Liver (tissue), 9 donors: ENCODE data around the gene CTAGE4. TPM values are rescaled to one million over a fixed set of nuclear protein-coding genes. Genes with fewer than 3 reads are reported as not detected.
A peak's percentile ranks its signal among the peaks of the same experiment; 100 is the strongest.

Experiments
- DNase-seq: peaks from one replicate; pipeline ENCODE4 v3.0.0-alpha.2; 2017; ENCODE audit warnings: low spot score
- H3K27ac ChIP-seq, 2 donors: one replicate each; pipeline ENCODE4 v1.7.0; 2013; ENCODE audit warnings: inconsistent platforms in 2 of 2, low read length in 2 of 2, control low read depth in 1 of 2, low read depth in 1 of 2, mild to moderate bottlenecking in 1 of 2
- H3K27me3 ChIP-seq, 4 donors: one replicate each; pipeline versions ENCODE4 v1.6.1 to v1.7.0; 2013; ENCODE audit warnings: low read length in 3 of 4, inconsistent platforms in 1 of 4, mild to moderate bottlenecking in 1 of 4, moderate library complexity in 1 of 4; ENCODE audit not compliant: control insufficient read depth in 4 of 4, insufficient read depth in 4 of 4
- H3K36me3 ChIP-seq, 4 donors: one replicate each; pipeline versions ENCODE4 v1.6.1 to v1.7.0; 2013; ENCODE audit warnings: low read length in 3 of 4, mild to moderate bottlenecking in 3 of 4, low read depth in 1 of 4, moderate library complexity in 1 of 4; ENCODE audit not compliant: control insufficient read depth in 4 of 4, insufficient read depth in 3 of 4
- H3K4me1 ChIP-seq, 4 donors: one replicate each; pipeline versions ENCODE4 v1.6.1 to v1.7.0; 2013; ENCODE audit warnings: low read length in 3 of 4, mild to moderate bottlenecking in 3 of 4, moderate library complexity in 1 of 4; ENCODE audit not compliant: control insufficient read depth in 4 of 4, insufficient read depth in 4 of 4
- H3K4me3 ChIP-seq, 3 donors: one replicate each; pipeline versions ENCODE4 v1.6.1 to v1.7.0; 2013; ENCODE audit warnings: low read length in 3 of 3, control low read depth in 1 of 3, low read depth in 1 of 3, mild to moderate bottlenecking in 1 of 3
- H3K9ac ChIP-seq, 2 donors: one replicate each; pipeline ENCODE4 v1.7.0; 2013; ENCODE audit warnings: low read length in 2 of 2, mild to moderate bottlenecking in 2 of 2, moderate library complexity in 2 of 2, control low read depth in 1 of 2, low read depth in 1 of 2
- H3K9me3 ChIP-seq, 4 donors: one replicate each; pipeline versions ENCODE4 v1.6.1 to v1.7.0; 2013; ENCODE audit warnings: low read length in 3 of 4; ENCODE audit not compliant: control insufficient read depth in 4 of 4
- EGR1 ChIP-seq, 2 donors: IDR thresholded peaks; 2 replicates each; pipeline ENCODE4 v1.6.1; 2016 to 2018; ENCODE audit warnings: antibody characterized with exemption in 2 of 2, low read depth in 2 of 2
- FOXA2 ChIP-seq: IDR thresholded peaks from 2 replicates; pipeline ENCODE4 v1.6.1; 2016; ENCODE audit warnings: antibody characterized with exemption
- GABPA ChIP-seq, 2 donors: IDR thresholded peaks in 1 of 2; conservative IDR thresholded peaks in 1 of 2; 2 replicates each; pipeline ENCODE4 v1.6.1; 2016; ENCODE audit warnings: antibody characterized with exemption in 2 of 2, mild to moderate bottlenecking in 1 of 2, moderate library complexity in 1 of 2
- HNF4A ChIP-seq, 2 donors: conservative IDR thresholded peaks; 2 replicates each; pipeline ENCODE4 v1.6.1; 2016; ENCODE audit warnings: antibody characterized with exemption in 2 of 2, mild to moderate bottlenecking in 2 of 2
- HNF4G ChIP-seq: IDR thresholded peaks from 2 replicates; pipeline ENCODE4 v1.6.1; 2016; ENCODE audit warnings: antibody characterized with exemption
- JUND ChIP-seq, 2 donors: IDR thresholded peaks; 2 replicates each; pipeline ENCODE4 v1.6.1; 2016; ENCODE audit warnings: antibody characterized with exemption in 2 of 2
- NR2F2 ChIP-seq: IDR thresholded peaks from 2 replicates; pipeline ENCODE4 v1.6.1; 2016; ENCODE audit warnings: antibody characterized with exemption
- RAD21 ChIP-seq, 2 donors: IDR thresholded peaks; 2 replicates each; pipeline ENCODE4 v1.6.1; 2016; ENCODE audit warnings: antibody characterized with exemption in 2 of 2, mild to moderate bottlenecking in 2 of 2
- RXRA ChIP-seq, 2 donors: IDR thresholded peaks; 2 replicates each; pipeline ENCODE4 v1.6.1; 2017 to 2018; ENCODE audit warnings: antibody characterized with exemption in 2 of 2, mild to moderate bottlenecking in 1 of 2
- SP1 ChIP-seq: IDR thresholded peaks from 2 replicates; pipeline ENCODE4 v1.6.1; 2018; ENCODE audit warnings: antibody characterized with exemption, mild to moderate bottlenecking
- TAF1 ChIP-seq: conservative IDR thresholded peaks from 2 replicates; pipeline ENCODE4 v1.6.1; 2016; ENCODE audit warnings: antibody characterized with exemption, mild to moderate bottlenecking
- WGBS: extraction: QIAGEN DNeasy Blood & Tissue Kit; methylation state at CpG from one replicate; pipeline ENCODE4 v1.1.7; 2013; 5-methylcytosine and 5-hydroxymethylcytosine counted together
- polyA plus RNA-seq, 2 donors: library from polyadenylated mRNA; stranded (reverse) in 1 of 2; unstranded in 1 of 2; fragments of 200-250 nt in 1 of 2; fragments of >200 nt in 1 of 2; fragmentation: Nextera tagmentation in 1 of 2; extraction: Ambion mirVana in 1 of 2; gene quantifications; one replicate each; pipeline versions ENCODE4 v1.2.1 to v1.2.3, GENCODE V29; 2013 to 2015
- total RNA-seq, 2 donors: library from RNA; depleted of rRNA; stranded (reverse); fragments of >200 nt; gene quantifications; one replicate each; pipeline ENCODE4 v1.2.3, GENCODE V29; 2014
- TF ChIP-seq, protein P1 (sequence below): IDR thresholded peaks from 2 replicates; pipeline ENCODE4 v1.6.1; 2016; ENCODE audit warnings: antibody characterized with exemption
- TF ChIP-seq, protein P2 (sequence below): fragments of 150-350 bp; IDR thresholded peaks from 2 replicates; pipeline ENCODE4 v1.5.1; 2017; ENCODE audit warnings: improper control_type of control experiment, low read depth, low read length; ENCODE audit not compliant: missing input control
- TF ChIP-seq, protein P3 (sequence below): IDR thresholded peaks from 2 replicates; pipeline ENCODE4 v1.6.1; 2016; ENCODE audit warnings: antibody characterized with exemption, mild to moderate bottlenecking
- TF ChIP-seq, protein P4 (sequence below): IDR thresholded peaks from 2 replicates; pipeline ENCODE4 v1.6.1; 2016; ENCODE audit warnings: antibody characterized with exemption
- TF ChIP-seq, protein P5 (sequence below): IDR thresholded peaks from 2 replicates; pipeline ENCODE4 v1.6.1; 2016; ENCODE audit warnings: antibody characterized with exemption
- donor health status: healthy.
- donor health status: healthy.
- donor health status: healthy.
- donor health status: healthy.
- donor health status: healthy.

CTAGE4 gene
- total and polyA plus RNA-seq, 4 donors: 0.55 to 1.7 (median 1.4) TPM

DNA sequence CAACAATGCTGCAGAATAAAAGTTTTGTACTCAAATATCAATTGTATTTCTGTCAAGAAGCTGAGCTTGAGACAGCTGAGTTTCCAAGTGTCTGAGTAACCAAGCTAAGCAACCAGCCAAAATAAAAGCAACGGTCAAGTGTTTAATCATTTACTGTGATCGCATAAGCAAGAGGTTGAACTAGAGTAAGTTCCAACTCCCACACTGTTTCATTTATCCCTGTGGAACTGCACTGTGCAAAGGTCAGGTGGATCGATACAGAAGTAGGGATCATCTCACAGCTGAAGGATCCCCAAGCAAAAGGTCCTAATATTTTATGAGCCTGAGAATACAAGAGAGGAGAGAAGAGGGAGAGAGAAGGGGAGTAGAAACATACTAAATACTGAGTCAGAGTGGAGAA, 38.8 kb upstream of the CTAGE4 start (continued):
- TF ChIP-seq FOXA2 (no peak), SP1 (peak; percentile 64)

DNA sequence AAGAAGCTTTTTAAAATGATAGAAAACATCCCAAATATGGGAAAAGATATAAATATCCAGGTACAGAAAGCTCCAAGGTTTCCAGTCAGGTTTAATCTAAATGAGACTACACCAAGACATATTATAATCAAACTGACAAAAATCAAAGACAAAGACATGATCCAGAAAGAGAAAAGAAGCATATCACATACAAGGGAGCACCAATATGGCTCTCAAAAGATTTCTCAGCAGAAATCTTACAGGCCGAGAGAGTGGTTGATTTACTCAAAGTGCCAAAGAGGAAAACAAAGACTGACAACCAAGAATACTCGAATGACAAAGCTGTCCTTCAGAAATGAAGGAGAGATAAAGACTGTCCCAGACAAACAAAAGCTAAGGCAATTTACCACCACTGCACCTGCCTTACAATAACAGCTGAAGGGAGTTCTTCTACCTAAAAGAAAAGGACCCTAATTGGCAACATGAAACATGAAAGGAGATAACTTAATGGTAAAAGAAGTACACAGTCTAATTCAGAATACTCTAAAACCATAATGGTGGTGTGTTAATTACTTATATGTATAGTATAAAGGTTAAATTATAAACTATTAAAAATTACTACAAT, 34.9 kb upstream of the CTAGE4 start:
- Histone ChIP-seq H3K27me3 (no peaks in the 10 kb centered on the region), H3K4me3 (no peak overlapping the region), H3K4me1 (peaks cover 0 to 5% (median under 1%) of the 10 kb centered on the region in 4 donors), H3K9ac (no peak overlapping the region), H3K9me3 (peaks cover 2 to 30% (median 6%) of the 10 kb centered on the region in 4 donors), H3K36me3 (no peaks in the 10 kb centered on the region), H3K27ac (no peak overlapping the region)
- WGBS: 83% methylated on average over 2 of the region's 2 CpGs
- DNase-seq: no peak
- TF ChIP-seq, protein P1, sequence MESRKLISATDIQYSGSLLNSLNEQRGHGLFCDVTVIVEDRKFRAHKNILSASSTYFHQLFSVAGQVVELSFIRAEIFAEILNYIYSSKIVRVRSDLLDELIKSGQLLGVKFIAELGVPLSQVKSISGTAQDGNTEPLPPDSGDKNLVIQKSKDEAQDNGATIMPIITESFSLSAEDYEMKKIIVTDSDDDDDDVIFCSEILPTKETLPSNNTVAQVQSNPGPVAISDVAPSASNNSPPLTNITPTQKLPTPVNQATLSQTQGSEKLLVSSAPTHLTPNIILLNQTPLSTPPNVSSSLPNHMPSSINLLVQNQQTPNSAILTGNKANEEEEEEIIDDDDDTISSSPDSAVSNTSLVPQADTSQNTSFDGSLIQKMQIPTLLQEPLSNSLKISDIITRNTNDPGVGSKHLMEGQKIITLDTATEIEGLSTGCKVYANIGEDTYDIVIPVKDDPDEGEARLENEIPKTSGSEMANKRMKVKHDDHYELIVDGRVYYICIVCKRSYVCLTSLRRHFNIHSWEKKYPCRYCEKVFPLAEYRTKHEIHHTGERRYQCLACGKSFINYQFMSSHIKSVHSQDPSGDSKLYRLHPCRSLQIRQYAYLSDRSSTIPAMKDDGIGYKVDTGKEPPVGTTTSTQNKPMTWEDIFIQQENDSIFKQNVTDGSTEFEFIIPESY: no peak
- TF ChIP-seq EGR1 (IDR thresholded peaks at IDR 0.05; ENCODE audit: low read depth in 2 of 2) (no peak), TAF1 (no peak), SP1 (no peak), GABPA (IDR thresholded peaks at IDR 0.05 in 1 of 2, conservative IDR thresholded peaks at IDR 0.05 in 1 of 2) (no peak), HNF4A (conservative IDR thresholded peaks at IDR 0.05) (no peak), RXRA (IDR thresholded peaks at IDR 0.05) (no peak)
- TF ChIP-seq, protein P2, sequence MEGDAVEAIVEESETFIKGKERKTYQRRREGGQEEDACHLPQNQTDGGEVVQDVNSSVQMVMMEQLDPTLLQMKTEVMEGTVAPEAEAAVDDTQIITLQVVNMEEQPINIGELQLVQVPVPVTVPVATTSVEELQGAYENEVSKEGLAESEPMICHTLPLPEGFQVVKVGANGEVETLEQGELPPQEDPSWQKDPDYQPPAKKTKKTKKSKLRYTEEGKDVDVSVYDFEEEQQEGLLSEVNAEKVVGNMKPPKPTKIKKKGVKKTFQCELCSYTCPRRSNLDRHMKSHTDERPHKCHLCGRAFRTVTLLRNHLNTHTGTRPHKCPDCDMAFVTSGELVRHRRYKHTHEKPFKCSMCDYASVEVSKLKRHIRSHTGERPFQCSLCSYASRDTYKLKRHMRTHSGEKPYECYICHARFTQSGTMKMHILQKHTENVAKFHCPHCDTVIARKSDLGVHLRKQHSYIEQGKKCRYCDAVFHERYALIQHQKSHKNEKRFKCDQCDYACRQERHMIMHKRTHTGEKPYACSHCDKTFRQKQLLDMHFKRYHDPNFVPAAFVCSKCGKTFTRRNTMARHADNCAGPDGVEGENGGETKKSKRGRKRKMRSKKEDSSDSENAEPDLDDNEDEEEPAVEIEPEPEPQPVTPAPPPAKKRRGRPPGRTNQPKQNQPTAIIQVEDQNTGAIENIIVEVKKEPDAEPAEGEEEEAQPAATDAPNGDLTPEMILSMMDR: no peak
- TF ChIP-seq, protein P3, sequence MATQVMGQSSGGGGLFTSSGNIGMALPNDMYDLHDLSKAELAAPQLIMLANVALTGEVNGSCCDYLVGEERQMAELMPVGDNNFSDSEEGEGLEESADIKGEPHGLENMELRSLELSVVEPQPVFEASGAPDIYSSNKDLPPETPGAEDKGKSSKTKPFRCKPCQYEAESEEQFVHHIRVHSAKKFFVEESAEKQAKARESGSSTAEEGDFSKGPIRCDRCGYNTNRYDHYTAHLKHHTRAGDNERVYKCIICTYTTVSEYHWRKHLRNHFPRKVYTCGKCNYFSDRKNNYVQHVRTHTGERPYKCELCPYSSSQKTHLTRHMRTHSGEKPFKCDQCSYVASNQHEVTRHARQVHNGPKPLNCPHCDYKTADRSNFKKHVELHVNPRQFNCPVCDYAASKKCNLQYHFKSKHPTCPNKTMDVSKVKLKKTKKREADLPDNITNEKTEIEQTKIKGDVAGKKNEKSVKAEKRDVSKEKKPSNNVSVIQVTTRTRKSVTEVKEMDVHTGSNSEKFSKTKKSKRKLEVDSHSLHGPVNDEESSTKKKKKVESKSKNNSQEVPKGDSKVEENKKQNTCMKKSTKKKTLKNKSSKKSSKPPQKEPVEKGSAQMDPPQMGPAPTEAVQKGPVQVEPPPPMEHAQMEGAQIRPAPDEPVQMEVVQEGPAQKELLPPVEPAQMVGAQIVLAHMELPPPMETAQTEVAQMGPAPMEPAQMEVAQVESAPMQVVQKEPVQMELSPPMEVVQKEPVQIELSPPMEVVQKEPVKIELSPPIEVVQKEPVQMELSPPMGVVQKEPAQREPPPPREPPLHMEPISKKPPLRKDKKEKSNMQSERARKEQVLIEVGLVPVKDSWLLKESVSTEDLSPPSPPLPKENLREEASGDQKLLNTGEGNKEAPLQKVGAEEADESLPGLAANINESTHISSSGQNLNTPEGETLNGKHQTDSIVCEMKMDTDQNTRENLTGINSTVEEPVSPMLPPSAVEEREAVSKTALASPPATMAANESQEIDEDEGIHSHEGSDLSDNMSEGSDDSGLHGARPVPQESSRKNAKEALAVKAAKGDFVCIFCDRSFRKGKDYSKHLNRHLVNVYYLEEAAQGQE: no peak
- TF ChIP-seq, protein P4, sequence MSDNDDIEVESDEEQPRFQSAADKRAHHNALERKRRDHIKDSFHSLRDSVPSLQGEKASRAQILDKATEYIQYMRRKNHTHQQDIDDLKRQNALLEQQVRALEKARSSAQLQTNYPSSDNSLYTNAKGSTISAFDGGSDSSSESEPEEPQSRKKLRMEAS: no peak

DNA sequence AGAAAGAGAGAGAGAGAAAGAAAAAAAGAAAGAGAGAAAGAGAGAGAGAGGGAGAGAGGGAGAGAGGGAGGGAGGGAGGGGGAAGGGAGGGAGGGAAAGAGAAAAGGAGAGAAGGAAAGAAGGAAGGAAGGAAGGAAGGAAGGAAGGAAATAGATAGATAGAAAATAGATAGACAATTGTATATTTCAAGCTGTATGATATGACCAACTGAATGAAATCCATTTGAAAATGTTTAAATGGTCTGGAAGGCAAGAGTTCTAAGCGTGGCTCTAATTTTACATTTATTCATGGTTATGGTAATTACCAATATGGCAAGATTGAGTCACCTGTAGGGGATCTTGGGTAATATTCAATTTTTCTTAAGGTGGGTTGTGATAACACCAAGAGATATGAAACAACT, 24.4 kb upstream of the CTAGE4 start:
- Histone ChIP-seq H3K36me3 (no peaks in the 10 kb centered on the region), H3K4me3 (no peak overlapping the region), H3K27ac (no peak overlapping the region), H3K9me3 (peaks cover 0 to 1% (median 0%) of the 10 kb centered on the region in 4 donors), H3K27me3 (no peaks in the 10 kb centered on the region), H3K9ac (no peak overlapping the region), H3K4me1 (no peaks in the 10 kb centered on the region)
- 93% methylated on average over 1 of the region's 1 CpG for WGBS
- DNase-seq: no peak
- TF ChIP-seq JUND (IDR thresholded peaks at IDR 0.05) (no peak), TAF1 (no peak), NR2F2 (no peak), HNF4G (no peak), RAD21 (IDR thresholded peaks at IDR 0.05) (no peak), HNF4A (conservative IDR thresholded peaks at IDR 0.05) (no peak)
- TF ChIP-seq, protein P5, sequence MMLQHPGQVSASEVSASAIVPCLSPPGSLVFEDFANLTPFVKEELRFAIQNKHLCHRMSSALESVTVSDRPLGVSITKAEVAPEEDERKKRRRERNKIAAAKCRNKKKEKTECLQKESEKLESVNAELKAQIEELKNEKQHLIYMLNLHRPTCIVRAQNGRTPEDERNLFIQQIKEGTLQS: no peak
- TF ChIP-seq, protein P2: no peak
- TF ChIP-seq, protein P3: no peak
